Stomach smooth muscle (tissue), 2 donors: ENCODE results near the gene ABCB1.
"Not testable (repeated sequence)": the region's sequence is repeated elsewhere in the genome, so short reads cannot be mapped to it uniquely, and the experiment has no call there.

Source experiments
- H3K27ac ChIP-seq: one replicate; pipeline ENCODE4 v1.7.0; 2013; ENCODE audit warnings: mild to moderate bottlenecking, low read length, inconsistent platforms
- H3K27me3 ChIP-seq, 2 donors: one replicate each; pipeline ENCODE4 v1.7.0; 2013; ENCODE audit warnings: low read length in 2 of 2; ENCODE audit not compliant: insufficient read depth in 2 of 2, control insufficient read depth in 1 of 2
- H3K36me3 ChIP-seq, 2 donors: one replicate each; pipeline ENCODE4 v1.7.0; 2013; ENCODE audit warnings: low read length in 2 of 2; ENCODE audit not compliant: control insufficient read depth in 2 of 2, insufficient read depth in 2 of 2
- H3K4me1 ChIP-seq: one replicate; pipeline ENCODE4 v1.7.0; 2013; ENCODE audit warnings: low read length; ENCODE audit not compliant: control insufficient read depth, insufficient read depth
- H3K4me3 ChIP-seq, 2 donors: one replicate each; pipeline ENCODE4 v1.7.0; 2013; ENCODE audit warnings: low read length in 2 of 2
- H3K9ac ChIP-seq, 2 donors: one replicate each; pipeline ENCODE4 v1.7.0; 2013; ENCODE audit warnings: low read length in 2 of 2, mild to moderate bottlenecking in 1 of 2
- H3K9me3 ChIP-seq, 2 donors: one replicate each; pipeline ENCODE4 v1.7.0; 2013; ENCODE audit warnings: low read length in 2 of 2; ENCODE audit not compliant: control insufficient read depth in 2 of 2
- donor health status: healthy.
- donor health status: Pancreatic carcinoma.

Gene ABCB1

DNA sequence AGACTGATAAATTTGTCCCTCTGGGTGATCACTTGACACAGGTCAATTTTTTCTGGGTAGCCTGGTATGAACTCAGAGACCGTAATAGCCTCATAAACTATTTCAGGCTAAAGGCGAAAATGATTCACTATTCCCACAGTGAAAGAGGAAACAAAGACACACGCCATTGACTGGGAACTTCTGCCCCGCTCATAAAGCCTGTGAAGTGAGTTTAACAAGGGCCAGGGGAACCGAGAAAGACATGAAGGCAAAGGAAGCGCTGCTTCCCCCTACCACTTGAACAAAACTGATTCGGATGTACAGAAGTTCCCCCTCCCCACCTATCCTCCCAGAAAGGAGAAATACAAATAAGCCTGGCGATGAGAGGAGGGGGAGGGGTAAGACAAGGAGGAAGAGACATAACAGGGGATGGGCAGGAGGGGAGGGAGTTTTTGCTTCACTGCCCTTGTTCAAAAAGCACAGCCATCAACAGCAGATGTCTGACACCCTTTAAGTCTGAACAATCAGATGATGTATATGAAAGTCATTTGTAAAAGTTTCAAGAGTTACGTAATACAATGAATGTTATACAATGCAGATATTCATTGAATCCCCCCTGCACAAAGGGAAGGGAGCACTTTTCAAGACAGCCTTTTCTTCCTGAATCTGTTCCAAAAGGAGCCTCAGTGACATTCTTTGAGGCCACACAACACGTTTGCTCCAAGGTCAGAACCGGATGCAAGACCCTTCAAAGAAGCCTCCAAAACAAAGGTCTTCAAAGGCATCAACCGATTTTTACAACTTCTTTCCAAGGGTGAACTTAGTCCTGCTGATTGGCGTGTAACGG lies 125.9 kb downstream of the ABCB1 start:
- Histone ChIP-seq H3K4me1 (peaks cover 5% of the 10 kb centered on the region), H3K4me3 (peak overlapping the region; percentile 52 to 68), H3K9me3 (no peaks in the 10 kb centered on the region), H3K27me3 (no peaks in the 10 kb centered on the region), H3K9ac (peak overlapping the region in 1 of 2 donors; percentile 14), H3K36me3 (no peaks in the 10 kb centered on the region), H3K27ac (no peak overlapping the region)

DNA sequence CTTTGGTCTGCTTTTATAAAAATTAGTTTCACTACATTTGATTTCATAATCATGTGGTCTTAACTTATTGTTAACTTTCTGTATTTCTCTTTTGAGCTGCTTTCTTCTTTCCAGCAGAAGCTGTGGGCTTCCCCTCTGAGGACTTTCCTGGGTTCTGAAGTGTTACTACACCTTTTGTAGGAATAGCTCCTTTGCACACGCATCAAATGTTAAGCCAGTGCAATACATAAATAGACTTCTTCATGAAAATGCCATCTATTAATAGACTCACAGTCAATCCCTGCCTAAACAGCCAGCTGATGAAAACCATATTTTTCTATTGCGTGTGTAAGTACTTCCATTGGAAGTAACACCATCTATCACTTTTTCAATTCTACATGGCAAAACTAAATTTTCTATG lies 126.7 kb downstream of the ABCB1 start:
- Histone ChIP-seq H3K36me3 (no peaks in the 10 kb centered on the region), H3K27ac (no peak overlapping the region), H3K4me3 (peak overlapping the region in 1 of 2 donors; percentile 68), H3K27me3 (no peaks in the 10 kb centered on the region), H3K4me1 (peaks cover 5% of the 10 kb centered on the region), H3K9me3 (no peaks in the 10 kb centered on the region), H3K9ac (no peak overlapping the region)

DNA sequence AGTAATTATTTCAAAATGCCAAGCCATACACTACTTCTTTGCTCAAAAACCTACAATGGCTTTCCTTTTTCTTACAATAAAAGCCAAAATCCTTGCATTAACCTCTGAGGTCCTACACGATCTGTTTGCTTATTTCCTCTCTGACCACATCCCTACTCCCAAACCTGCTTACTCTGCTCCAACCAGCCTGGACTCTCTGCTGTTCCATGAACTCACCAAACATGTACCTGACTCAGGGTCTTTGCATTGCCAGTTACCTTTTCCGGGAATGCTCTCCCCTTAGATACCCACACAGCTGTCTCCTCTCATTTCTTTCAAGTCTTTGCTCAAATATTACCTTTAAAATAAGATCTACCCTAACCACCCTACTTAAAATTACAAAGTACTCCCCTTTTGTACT lies 127.5 kb downstream of the ABCB1 start:
- no peak overlapping the region for H3K4me3 ChIP-seq
- no peak overlapping the region for H3K9ac ChIP-seq
- no peaks in the 10 kb centered on the region for H3K27me3 ChIP-seq
- H3K36me3 ChIP-seq = no peaks in the 10 kb centered on the region
- H3K9me3 ChIP-seq = no peaks in the 10 kb centered on the region
- H3K4me1 ChIP-seq = peaks cover 5% of the 10 kb centered on the region
- no peak overlapping the region for H3K27ac ChIP-seq

DNA sequence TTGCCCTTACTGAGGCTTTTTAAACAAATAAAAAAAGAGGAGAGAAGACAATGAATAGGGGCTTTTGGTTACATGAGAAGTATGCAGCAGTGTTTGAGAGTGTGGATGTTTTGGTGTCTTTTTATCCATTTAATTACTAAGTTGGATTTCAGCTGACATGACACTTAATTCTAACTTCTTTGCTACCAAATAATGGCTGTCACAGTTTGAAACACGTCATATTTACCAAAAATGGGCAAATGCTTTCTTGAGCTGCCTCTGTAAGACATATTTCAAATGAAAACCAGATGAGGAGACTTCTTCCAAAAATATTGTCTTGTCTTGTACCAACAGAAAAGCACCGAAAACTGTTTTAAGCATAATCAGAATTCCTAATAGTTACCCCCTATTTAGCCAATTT lies 129.2 kb downstream of the ABCB1 start:
- H3K4me3 ChIP-seq = no peak overlapping the region
- H3K36me3 ChIP-seq = no peaks in the 10 kb centered on the region
- H3K4me1 ChIP-seq = peaks cover 5% of the 10 kb centered on the region
- no peak overlapping the region for H3K9ac ChIP-seq
- no peaks in the 10 kb centered on the region for H3K27me3 ChIP-seq
- H3K9me3 ChIP-seq = no peaks in the 10 kb centered on the region
- no peak overlapping the region for H3K27ac ChIP-seq

DNA sequence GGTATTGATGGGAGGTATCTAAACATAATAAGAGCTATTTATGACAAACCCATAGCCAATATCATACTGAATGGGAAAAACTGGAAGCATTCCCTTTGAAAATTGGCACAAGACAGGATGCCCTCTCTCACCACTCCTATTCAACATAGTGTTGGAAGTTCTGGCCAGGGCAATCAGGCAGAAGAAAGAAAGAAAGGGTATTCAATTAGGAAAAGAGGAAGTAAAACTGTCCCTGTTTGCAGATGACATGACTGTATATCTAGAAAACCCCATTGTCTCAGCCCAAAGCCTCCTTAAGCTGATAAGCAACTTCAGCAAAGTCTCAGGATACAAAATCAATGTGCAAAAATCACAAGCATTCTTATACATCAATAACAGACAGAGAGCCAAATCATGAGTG lies 131.5 kb downstream of the ABCB1 start:
- H3K9me3 ChIP-seq, H3K4me1 ChIP-seq, H3K27me3 ChIP-seq, H3K36me3 ChIP-seq, H3K27ac ChIP-seq, H3K9ac ChIP-seq, H3K4me3 ChIP-seq: not testable (repeated sequence)

DNA sequence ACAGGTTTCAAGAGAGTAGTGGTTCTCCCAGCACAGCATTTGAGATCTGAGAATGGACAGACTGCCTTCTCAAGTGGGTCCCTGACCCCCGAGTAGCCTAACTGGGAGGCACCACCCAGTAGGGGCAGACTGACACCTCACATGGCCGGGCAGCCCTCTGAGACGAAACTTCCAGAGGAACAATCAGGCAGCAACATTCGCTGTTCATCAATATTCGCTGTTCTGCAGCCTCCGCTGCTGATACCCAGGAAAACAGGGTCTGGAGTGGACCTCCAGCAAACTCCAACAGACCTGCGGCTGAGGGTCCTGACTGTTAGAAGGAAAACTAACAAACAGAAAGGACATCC lies 135.2 kb downstream of the ABCB1 start:
- not testable (repeated sequence) for H3K9me3 ChIP-seq, H3K27ac ChIP-seq, H3K4me1 ChIP-seq, H3K36me3 ChIP-seq, H3K27me3 ChIP-seq, H3K4me3 ChIP-seq, H3K9ac ChIP-seq

DNA sequence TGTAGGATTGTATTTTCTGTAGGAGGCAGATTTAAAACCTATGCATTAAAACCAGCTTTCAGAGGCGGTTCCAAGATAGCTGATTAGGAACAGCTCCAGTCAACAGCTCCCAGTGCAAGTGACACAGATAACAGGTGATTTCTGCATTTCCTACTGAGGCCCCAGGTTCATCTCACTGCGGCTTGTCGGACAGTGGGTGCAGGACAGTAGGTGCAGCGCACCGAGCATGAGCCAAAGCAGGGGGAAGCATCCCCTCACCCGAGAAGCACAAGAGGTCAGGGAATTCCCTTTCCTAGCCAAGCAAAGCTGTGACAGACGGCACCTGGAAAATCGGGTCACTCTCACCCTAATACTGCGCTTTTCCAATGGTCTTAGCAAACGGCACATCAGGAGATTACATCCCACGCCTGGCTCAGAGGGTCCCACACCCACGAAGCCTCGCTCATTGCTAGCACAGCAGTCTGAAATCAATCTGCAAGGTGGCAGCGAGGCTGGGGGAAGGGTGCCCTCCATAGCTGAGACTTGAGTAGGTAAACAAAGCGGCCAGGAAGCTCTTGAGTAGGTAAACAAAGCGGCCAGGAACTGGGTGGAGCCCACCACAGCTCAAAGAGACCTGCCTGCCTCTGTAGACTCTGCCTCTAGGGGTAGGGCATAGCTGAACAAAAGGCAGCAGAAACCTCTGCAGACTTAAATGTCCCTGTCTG lies 135.7 kb downstream of the ABCB1 start:
- H3K4me3 ChIP-seq = not testable (repeated sequence)

DNA sequence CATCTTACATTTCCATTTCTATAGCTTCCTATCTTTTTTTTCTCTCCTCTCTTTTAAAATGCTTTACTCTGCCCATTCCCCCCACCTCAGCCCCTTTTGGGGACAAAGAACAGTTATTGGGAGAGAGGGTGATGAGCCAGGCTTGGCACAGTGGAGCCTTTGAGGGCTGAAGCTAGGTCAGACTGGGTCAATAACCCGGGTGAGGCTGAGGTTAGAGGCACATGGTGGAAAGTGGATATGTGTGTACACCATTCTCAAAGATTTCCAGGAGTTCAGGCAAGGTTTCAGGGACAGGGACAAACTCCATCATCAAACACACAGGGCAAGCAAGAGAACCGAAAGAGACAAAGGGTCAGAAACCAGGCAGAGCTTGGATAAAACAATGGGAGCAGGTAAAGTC lies 136.7 kb downstream of the ABCB1 start:
- Histone ChIP-seq H3K9ac (no peak overlapping the region), H3K4me1 (no peaks in the 10 kb centered on the region), H3K36me3 (no peaks in the 10 kb centered on the region), H3K4me3 (no peak overlapping the region), H3K27me3 (no peaks in the 10 kb centered on the region), H3K27ac (no peak overlapping the region), H3K9me3 (no peaks in the 10 kb centered on the region)

More for the DNA sequence above, 135.7 kb downstream of the ABCB1 start:
- H3K4me1 ChIP-seq, H3K27me3 ChIP-seq, H3K9me3 ChIP-seq, H3K9ac ChIP-seq, H3K27ac ChIP-seq, H3K36me3 ChIP-seq: not testable (repeated sequence)

DNA sequence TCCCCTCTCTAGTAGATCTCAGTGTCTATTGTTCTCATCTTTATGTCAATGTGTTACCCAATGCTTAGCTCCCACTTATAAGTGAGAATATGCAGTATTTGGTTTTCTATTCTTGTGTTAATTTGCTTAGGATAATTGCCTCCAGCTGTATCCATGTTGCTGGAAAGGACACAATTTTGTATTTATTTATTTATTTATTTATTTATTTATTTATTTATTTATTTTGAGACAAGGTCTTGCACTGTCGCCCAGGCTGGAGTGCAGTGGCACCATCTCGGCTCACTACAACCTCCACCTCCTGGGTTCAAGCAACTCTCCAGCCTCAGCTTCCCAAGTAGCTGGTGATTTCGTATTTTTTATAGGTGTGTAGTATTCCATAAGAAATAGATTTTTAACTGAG lies 140.2 kb downstream of the ABCB1 start:
- not testable (repeated sequence) for H3K4me3 ChIP-seq, H3K4me1 ChIP-seq, H3K27ac ChIP-seq, H3K9me3 ChIP-seq, H3K27me3 ChIP-seq, H3K36me3 ChIP-seq, H3K9ac ChIP-seq

DNA sequence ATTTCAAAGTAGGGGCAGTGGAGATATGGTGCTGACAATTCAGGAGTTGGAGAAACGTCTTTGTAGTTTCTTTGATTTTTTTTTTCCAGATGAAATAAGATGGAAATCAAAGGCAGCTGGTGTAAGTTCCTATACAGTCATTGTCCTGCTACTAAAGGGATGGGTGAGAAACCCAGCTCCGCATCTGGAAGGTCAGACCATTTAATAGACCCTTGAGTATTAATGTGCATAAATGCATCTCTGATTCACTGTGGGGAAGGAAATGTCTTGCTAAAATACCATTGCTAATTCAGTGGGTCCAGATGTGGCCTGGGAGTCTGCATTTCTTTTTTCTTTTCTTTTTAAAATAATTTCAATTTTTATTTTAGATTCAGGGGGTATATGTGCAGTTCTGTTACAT lies 140.7 kb downstream of the ABCB1 start:
- Histone ChIP-seq H3K27me3 (no peaks in the 10 kb centered on the region), H3K27ac (no peak overlapping the region), H3K4me1 (no peaks in the 10 kb centered on the region), H3K9ac (no peak overlapping the region), H3K36me3 (no peaks in the 10 kb centered on the region), H3K4me3 (no peak overlapping the region), H3K9me3 (no peaks in the 10 kb centered on the region)

DNA sequence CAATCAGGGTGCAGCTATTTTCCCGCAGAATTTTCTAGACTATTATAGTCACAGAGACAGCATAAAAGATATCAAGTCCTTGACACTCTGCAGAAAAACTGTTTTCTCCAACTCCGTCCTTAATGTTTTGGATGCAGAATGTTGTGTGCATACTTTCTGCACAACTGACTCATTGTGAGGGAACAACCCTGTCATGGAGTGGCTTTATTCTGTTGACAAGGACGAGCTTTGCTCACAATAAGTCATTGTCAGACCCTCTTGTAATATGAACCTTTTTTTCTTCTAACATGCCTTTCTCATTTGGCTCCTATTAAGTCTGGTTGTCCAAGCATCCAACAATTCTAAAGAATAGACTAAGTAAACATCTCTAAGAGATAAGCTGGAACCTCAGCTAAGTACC lies 142.5 kb downstream of the ABCB1 start:
- Histone ChIP-seq H3K27ac (no peak overlapping the region), H3K9me3 (no peaks in the 10 kb centered on the region), H3K4me1 (no peaks in the 10 kb centered on the region), H3K4me3 (no peak overlapping the region), H3K9ac (no peak overlapping the region), H3K36me3 (no peaks in the 10 kb centered on the region), H3K27me3 (no peaks in the 10 kb centered on the region)
